ENCODE measurements around the gene PNMA6A. TPM values are rescaled to one million over a fixed set of nuclear protein-coding genes. Genes with fewer than 3 reads are reported as not detected.
"Not testable (repeated sequence)": the region's sequence is repeated elsewhere in the genome, so short reads cannot be mapped to it uniquely, and the experiment has no call there.

Gene PNMA6A
- total RNA-seq, result 0.39 and 1.0 TPM in 2 replicates

DNA sequence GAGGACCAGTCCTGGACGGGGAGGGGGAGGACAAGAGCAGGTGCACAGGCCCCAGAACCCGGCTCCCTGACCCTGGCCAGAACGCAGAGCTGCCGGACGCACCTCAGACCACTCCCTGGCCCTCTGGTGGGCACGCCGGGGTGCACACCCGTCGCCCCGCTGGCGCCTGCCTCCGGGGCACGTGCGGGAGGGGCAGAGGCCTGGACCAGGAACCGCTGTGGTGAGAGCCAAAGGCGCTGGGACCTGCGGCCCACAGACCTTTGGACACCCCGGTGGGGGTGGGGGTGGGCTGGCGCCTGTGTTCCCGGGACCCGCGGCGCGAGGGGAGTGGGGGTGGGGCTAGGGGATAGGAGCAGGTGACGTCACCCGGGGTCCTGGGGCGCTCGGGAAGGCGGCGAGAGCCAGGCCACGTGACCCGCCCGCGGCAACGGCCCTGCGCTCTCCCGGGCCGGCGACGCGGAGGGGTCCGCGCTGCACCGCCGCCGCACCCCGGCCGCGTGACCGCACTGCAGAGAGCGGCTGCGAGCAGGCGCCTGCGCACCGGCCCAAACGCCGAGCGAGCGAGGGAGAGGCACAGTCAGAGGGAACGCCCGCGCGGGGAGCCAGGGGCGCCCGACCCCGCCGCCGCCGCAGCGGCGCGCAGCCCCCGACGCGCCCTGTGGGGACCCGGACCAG lies at the start of gene PNMA6A:
PNMA6A (plus strand) TSS at position 546 of the 675 bp plus-strand sequence. CDS start 609 bp downstream, outside the sequence.
- not testable (repeated sequence) for DNase-seq (ENCODE audit: low read depth in 2 of 2)

- not testable (repeated sequence) for DNase-seq (ENCODE audit: low read depth in 2 of 2)
Observed at GRCh38 chrX:153026501-153026900, 45.8 kb upstream of the PNMA6A start.

DNA sequence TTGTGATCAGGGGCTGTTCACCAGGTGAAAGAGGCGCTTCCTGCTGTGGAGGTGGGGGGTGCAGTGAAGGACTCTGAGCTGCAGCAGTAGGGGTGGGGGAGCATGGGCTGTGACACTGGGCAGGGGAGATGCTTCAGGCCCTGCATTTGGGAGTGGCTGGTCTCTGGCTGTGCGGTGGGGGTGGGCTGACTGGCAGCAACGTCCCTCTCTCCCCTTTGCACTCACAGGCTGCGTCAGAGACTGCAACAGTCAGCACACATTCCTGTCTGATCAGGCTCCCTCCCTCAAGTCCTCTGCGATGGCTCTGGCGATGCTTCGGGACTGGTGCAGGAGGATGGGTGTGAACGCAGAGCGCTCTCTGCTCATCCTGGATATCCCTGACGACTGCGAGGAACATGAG lies 43.8 kb upstream of the PNMA6A start:
- not testable (repeated sequence) for DNase-seq (ENCODE audit: low read depth in 2 of 2)

- DNase-seq (ENCODE audit: low read depth in 2 of 2), result no peak
Observed at GRCh38 chrX:153029162-153029561, 43.1 kb upstream of the PNMA6A start.

DNA sequence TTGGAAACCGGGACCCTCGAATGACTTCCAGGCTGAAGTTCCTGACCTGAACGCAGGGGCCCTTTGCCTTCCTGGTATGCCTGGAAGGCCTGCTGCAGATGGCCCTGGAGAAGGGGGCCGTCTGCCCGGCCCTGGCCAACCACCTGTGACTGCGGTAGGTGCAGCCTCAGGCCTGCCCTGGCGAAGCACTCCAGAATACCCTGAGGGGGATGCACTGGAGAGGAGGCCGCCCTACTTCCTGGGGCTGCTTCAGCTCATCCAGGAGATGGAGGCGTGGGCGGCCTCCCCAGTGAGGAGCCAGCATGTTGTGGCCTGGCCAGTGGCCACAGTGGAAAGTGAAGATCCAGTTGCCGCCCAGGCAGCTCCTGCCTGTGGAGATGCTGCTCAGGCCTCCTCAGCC lies 42.4 kb upstream of the PNMA6A start:
- DNase-seq (ENCODE audit: low read depth in 2 of 2), result no peak

GRCh38 chrX:153030801-153031200 lies 41.5 kb upstream of the PNMA6A start:
- no peak for DNase-seq (ENCODE audit: low read depth in 2 of 2)

GRCh38 chrX:153032397-153033118 lies 39.7 kb upstream of the PNMA6A start:
- peak; percentile 25 to 42 for DNase-seq (ENCODE audit: low read depth in 2 of 2)

- no peak for DNase-seq (ENCODE audit: low read depth in 2 of 2)
Observed at GRCh38 chrX:153049093-153049492, 23.2 kb upstream of the PNMA6A start.

GRCh38 chrX:153052534-153052933 lies 19.7 kb upstream of the PNMA6A start:
- DNase-seq (ENCODE audit: low read depth in 2 of 2), result no peak

DNA sequence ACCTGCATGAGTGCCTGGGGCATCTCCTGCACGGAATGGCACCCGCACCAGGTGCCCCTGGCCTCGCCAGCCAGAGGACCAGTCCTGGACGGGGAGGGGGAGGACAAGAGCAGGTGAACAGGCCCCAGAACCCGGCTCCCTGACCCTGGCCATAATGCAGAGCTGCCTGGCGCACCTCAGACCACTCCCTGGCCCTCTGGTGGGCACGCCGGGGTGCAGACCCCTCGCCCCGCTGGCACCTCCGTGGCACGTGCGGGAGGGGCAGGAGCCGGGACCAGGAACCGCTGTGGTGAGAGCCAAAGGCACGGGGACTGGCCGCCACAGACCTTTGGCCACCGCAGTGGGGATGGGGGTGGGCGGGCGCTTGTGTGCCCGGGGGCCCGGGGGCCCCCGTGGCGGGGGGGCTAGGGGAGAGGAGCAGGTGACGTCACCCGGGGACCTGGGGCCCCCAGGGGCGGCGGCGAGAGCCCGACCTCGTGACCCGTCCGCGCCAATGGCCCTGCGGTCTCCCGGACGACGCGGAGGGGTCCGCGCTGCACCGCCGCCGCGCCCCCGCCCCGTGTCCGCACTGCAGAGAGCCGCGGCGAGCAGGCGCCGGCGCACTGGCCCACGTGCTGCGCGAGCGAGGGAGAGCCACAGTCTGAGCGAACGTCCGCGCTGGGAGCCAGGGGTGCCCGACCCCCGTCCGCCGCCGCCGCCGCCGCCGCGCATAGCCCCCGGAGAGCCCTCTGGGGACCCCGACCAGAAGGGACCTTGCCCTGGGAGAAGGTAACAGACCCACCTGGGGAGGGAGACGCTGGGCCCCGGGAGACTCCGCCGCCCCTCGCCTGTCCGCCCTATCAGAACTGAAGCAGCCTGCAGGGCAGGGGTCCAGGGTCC lies 16.1 kb upstream of the PNMA6A start, which contains the start of gene PNMA3:
PNMA3 (plus strand) TSS at position 600 of the 879 bp plus-strand sequence. CDS start 586 bp downstream, outside the sequence.
- no peak for DNase-seq (ENCODE audit: low read depth in 2 of 2)

DNA sequence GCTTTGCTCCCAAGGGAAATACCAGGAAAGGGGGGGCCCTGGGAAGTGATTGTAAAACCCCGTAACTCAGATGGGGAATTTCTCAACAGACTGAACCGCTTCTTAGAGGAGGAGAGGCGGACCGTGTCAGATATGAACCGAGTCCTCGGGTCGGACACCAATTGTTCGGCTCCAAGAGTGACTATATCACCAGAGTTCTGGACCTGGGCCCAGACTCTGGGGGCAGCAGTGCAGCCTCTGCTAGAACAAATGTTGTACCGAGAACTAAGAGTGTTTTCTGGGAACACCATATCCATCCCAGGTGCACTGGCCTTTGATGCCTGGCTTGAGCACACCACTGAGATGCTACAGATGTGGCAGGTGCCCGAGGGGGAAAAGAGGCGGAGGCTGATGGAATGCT lies 15.0 kb upstream of the PNMA6A start:
- DNase-seq (ENCODE audit: low read depth in 2 of 2), result no peak

- no peak for DNase-seq (ENCODE audit: low read depth in 2 of 2)
Observed at GRCh38 chrX:153059191-153060094, 12.8 kb upstream of the PNMA6A start.

DNA sequence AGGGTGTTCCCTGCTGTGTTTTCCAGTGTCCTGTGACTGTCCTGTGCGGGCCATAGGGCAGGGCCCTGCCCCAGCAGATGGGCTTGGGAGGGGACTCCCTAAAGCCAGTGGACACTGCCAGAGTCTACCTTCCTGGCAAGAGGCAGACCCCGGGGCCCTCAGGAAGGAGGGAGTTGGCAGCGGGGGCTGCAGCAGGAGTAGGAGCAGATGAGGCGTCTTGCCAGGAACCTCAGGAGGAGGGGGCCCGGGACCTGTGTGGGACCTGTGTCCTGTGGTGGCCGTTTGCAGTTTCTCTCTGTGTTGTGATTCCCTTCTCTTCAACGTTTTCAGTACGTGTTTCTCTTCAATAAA lies 12.2 kb upstream of the PNMA6A start:
- no peak for DNase-seq (ENCODE audit: low read depth in 2 of 2)

GRCh38 chrX:153061732-153062131 lies 10.5 kb upstream of the PNMA6A start:
- DNase-seq (ENCODE audit: low read depth in 2 of 2), result no peak

DNA sequence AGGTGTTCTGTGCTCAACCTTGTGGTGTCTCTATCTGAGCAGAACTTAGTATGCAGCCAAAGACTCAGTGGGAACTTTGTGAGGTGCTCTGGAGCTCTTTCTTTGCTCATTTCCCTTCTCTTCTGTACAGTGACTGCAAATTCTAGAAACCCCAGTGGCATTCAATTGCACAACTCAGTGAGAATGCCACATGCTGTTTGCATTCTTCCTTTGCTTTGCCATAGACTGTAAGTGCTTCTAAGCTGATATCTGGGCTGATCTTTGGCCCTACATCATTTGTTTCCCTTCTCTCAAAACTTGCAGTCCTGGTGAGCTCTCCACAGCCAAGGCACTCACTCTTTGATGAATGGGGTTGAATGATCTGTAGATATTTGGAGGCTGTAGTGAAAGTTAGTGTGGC lies 8.9 kb upstream of the PNMA6A start:
- no peak for DNase-seq (ENCODE audit: low read depth in 2 of 2)

- DNase-seq (ENCODE audit: low read depth in 2 of 2), result no peak
Observed at GRCh38 chrX:153064061-153064460, 8.2 kb upstream of the PNMA6A start.

DNA sequence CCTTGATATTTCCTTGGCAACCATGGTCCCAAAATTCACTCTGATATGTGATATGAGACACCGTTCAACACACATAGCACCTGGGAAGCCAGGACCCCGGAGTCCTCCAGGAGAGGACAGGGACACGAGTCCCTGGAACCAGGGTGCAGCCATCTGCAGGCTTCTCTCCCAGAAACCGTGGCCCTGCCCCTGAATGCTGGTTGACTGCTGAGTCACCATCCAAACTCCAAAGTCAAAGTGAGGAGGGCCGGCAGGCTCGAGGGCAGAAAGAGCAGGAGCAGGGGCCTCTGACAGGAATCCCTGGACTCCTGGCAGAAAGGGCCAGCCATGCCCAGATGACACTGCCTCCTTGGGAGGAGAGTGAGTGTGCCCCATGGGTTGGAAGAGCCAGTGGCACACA lies 6.9 kb upstream of the PNMA6A start:
- DNase-seq (ENCODE audit: low read depth in 2 of 2), result no peak

GRCh38 chrX:153066402-153066801 lies 5.9 kb upstream of the PNMA6A start:
- not testable (repeated sequence) for DNase-seq (ENCODE audit: low read depth in 2 of 2)

DNA sequence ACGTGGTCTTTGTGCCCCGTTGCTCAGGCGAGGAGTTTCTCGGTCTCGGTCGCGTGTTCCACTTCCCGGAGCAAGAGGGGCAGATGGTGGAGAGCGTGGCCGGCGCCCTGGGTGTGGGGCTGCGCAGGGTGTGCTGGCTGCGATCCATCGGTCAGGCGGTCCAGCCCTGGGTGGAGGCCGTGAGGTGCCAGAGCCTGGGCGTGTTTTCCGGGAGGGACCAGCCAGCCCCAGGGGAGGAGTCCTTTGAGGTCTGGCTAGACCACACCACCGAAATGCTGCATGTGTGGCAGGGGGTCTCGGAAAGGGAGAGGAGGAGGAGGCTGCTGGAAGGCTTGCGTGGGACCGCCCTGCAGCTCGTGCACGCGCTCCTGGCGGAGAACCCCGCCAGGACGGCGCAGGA lies 1.1 kb downstream of the PNMA6A start:
- DNase-seq (ENCODE audit: low read depth in 2 of 2), result not testable (repeated sequence)

DNA sequence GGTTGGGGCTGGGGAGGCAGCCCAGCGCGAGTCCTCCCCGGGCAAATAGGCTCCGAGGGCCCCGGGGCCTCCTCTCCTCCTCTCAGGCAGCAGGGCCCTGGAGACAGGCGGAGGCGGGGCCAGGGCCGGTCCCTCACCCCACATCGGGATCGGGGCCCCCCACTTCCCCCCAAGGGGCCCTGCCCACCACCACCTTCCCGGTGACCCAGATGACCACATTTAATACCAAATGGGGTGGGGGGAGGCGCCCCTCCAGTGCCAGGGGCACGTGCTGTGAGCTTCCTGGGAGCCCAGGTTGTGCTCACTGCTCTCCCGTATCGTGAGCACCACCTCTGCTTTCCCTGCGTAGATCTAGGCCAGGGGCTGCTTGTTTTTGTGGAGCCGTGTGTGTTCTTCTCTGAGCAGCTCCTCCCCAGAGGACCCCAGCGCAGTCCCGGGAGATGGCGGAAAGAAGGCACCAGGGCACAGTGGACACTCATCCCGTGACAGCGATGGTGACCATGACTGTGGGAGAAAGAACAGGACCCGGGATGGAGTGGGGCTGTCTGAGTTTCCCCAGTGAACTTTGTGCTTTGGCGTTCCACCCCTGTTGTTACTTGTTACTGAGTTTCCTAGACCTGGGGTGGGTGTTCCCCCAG lies 2.1 kb downstream of the PNMA6A start:
- no peak for DNase-seq (ENCODE audit: low read depth in 2 of 2)

Measured in dermis microvascular lymphatic vessel endothelial cell (primary cell).